ENCODE measurements around the gene RAD51B. TPM values are rescaled to one million over a fixed set of nuclear protein-coding genes. Genes with fewer than 3 reads are reported as not detected.
A peak's percentile ranks its signal among the peaks of the same experiment; 100 is the strongest.

RAD51B gene
- total RNA-seq, 2 donors from 2014 or later: 42.6 to 50.0 TPM

GRCh38 chr14:68305738-68306137, 486.2 kb downstream of the RAD51B start:
- Mint-ChIP-seq H3K9me3 (peaks cover 6 to 8% of the 10 kb centered on the region in 2 donors), H3K4me1 (ENCODE audit: low read depth) (peaks cover 21% of the 10 kb centered on the region), H3K36me3 (ENCODE audit: insufficient read depth in 2 of 2) (peaks cover 4 to 16% of the 10 kb centered on the region in 2 donors), H3K27ac (no peak overlapping the region), H3K27me3 (ENCODE audit: low read depth) (no peaks in the 10 kb centered on the region), H3K4me3 (no peak overlapping the region)
- DNase-seq: no peak
- ATAC-seq (replicated peaks in 1 of 2): no peak

GRCh38 chr14:68306265-68306933, 486.8 kb downstream of the RAD51B start:
- H3K9me3 Mint-ChIP-seq: peaks cover 6 to 8% of the 10 kb centered on the region in 2 donors
- DNase-seq: no peak
- H3K4me3 Mint-ChIP-seq: no peak overlapping the region
- peaks cover 4 to 11% of the 10 kb centered on the region in 2 donors for H3K36me3 Mint-ChIP-seq (ENCODE audit: insufficient read depth in 2 of 2)
- H3K27me3 Mint-ChIP-seq (ENCODE audit: low read depth): no peaks in the 10 kb centered on the region
- H3K27ac Mint-ChIP-seq: no peak overlapping the region
- peaks cover 25% of the 10 kb centered on the region for H3K4me1 Mint-ChIP-seq (ENCODE audit: low read depth)
- no peak for ATAC-seq (replicated peaks in 1 of 2)

GRCh38 chr14:68306934-68307789, 487.6 kb downstream of the RAD51B start:
- no peak overlapping the region for H3K4me3 Mint-ChIP-seq
- H3K27ac Mint-ChIP-seq: no peak overlapping the region
- DNase-seq (no peak), ATAC-seq (replicated peaks in 1 of 2) (no peak)
- H3K36me3 Mint-ChIP-seq (ENCODE audit: insufficient read depth in 2 of 2): peaks cover 2 to 7% of the 10 kb centered on the region in 2 donors
- H3K9me3 Mint-ChIP-seq: peaks cover 3 to 6% of the 10 kb centered on the region in 2 donors
- H3K27me3 Mint-ChIP-seq (ENCODE audit: low read depth): no peaks in the 10 kb centered on the region
- H3K4me1 Mint-ChIP-seq (ENCODE audit: low read depth): peaks cover 25% of the 10 kb centered on the region

GRCh38 chr14:68307790-68308168, 488.2 kb downstream of the RAD51B start:
- Mint-ChIP-seq H3K9me3 (peaks cover 1 to 3% of the 10 kb centered on the region in 2 donors), H3K4me1 (ENCODE audit: low read depth) (peaks cover 30% of the 10 kb centered on the region), H3K27ac (no peak overlapping the region), H3K27me3 (ENCODE audit: low read depth) (no peaks in the 10 kb centered on the region), H3K36me3 (ENCODE audit: insufficient read depth in 2 of 2) (peaks cover 0 to 3% of the 10 kb centered on the region in 2 donors), H3K4me3 (no peak overlapping the region)
- no peak for ATAC-seq (replicated peaks in 1 of 2)
- DNase-seq: no peak

GRCh38 chr14:68308726-68309520, 489.3 kb downstream of the RAD51B start:
- H3K27ac Mint-ChIP-seq: peak overlapping the region; percentile 29
- no peak for ATAC-seq (replicated peaks in 1 of 2)
- H3K27me3 Mint-ChIP-seq (ENCODE audit: low read depth): no peaks in the 10 kb centered on the region

GRCh38 chr14:68309616-68310015, 490.0 kb downstream of the RAD51B start:
- no peaks in the 10 kb centered on the region for H3K27me3 Mint-ChIP-seq (ENCODE audit: low read depth)
- no peak overlapping the region for H3K27ac Mint-ChIP-seq
- H3K36me3 Mint-ChIP-seq (ENCODE audit: insufficient read depth in 2 of 2): peaks cover 2 to 3% of the 10 kb centered on the region in 2 donors
- no peaks in the 10 kb centered on the region for H3K9me3 Mint-ChIP-seq
- H3K4me1 Mint-ChIP-seq (ENCODE audit: low read depth): peaks cover 48% of the 10 kb centered on the region
- ATAC-seq (replicated peaks in 1 of 2) (no peak), DNase-seq (no peak)
- H3K4me3 Mint-ChIP-seq: no peak overlapping the region

More at GRCh38 chr14:68308726-68309520, 489.3 kb downstream of the RAD51B start:
- H3K9me3 Mint-ChIP-seq: no peaks in the 10 kb centered on the region
- no peak overlapping the region for H3K4me3 Mint-ChIP-seq
- no peak for DNase-seq
- H3K36me3 Mint-ChIP-seq (ENCODE audit: insufficient read depth in 2 of 2): no peaks in the 10 kb centered on the region
- peaks cover 41% of the 10 kb centered on the region for H3K4me1 Mint-ChIP-seq (ENCODE audit: low read depth)

GRCh38 chr14:68312300-68312699, 492.7 kb downstream of the RAD51B start:
- peaks cover 46% of the 10 kb centered on the region for H3K4me1 Mint-ChIP-seq (ENCODE audit: low read depth)
- H3K27me3 Mint-ChIP-seq (ENCODE audit: low read depth): no peaks in the 10 kb centered on the region
- no peak overlapping the region for H3K27ac Mint-ChIP-seq
- ATAC-seq (replicated peaks in 1 of 2) (no peak), DNase-seq (no peak)
- H3K36me3 Mint-ChIP-seq (ENCODE audit: insufficient read depth in 2 of 2): peaks cover 2 to 4% of the 10 kb centered on the region in 2 donors
- no peaks in the 10 kb centered on the region for H3K9me3 Mint-ChIP-seq
- H3K4me3 Mint-ChIP-seq: peak overlapping the region; percentile 31 to 39

- peak overlapping the region; percentile 31 to 47 for H3K4me3 Mint-ChIP-seq
- peaks cover 46% of the 10 kb centered on the region for H3K4me1 Mint-ChIP-seq (ENCODE audit: low read depth)
- ATAC-seq (replicated peaks in 1 of 2) (peak; percentile 95 to 97), DNase-seq (peak; percentile 37 to 51)
- H3K36me3 Mint-ChIP-seq (ENCODE audit: insufficient read depth in 2 of 2): peaks cover 2 to 6% of the 10 kb centered on the region in 2 donors
- H3K27me3 Mint-ChIP-seq (ENCODE audit: low read depth): no peaks in the 10 kb centered on the region
- H3K9me3 Mint-ChIP-seq: no peaks in the 10 kb centered on the region
- H3K27ac Mint-ChIP-seq: no peak overlapping the region
Observed at GRCh38 chr14:68312884-68313610, 493.5 kb downstream of the RAD51B start.

GRCh38 chr14:68314642-68315041, 495.1 kb downstream of the RAD51B start:
- H3K4me3 Mint-ChIP-seq: no peak overlapping the region
- no peaks in the 10 kb centered on the region for H3K27me3 Mint-ChIP-seq (ENCODE audit: low read depth)
- H3K27ac Mint-ChIP-seq: no peak overlapping the region
- ATAC-seq (replicated peaks in 1 of 2) (no peak), DNase-seq (no peak)
- H3K9me3 Mint-ChIP-seq: no peaks in the 10 kb centered on the region
- peaks cover 40% of the 10 kb centered on the region for H3K4me1 Mint-ChIP-seq (ENCODE audit: low read depth)
- H3K36me3 Mint-ChIP-seq (ENCODE audit: insufficient read depth in 2 of 2): peaks cover 2 to 6% of the 10 kb centered on the region in 2 donors

GRCh38 chr14:68315081-68315480, 495.5 kb downstream of the RAD51B start:
- Mint-ChIP-seq H3K9me3 (no peaks in the 10 kb centered on the region), H3K36me3 (ENCODE audit: insufficient read depth in 2 of 2) (peaks cover 2 to 6% of the 10 kb centered on the region in 2 donors), H3K27ac (no peak overlapping the region), H3K27me3 (ENCODE audit: low read depth) (no peaks in the 10 kb centered on the region), H3K4me3 (no peak overlapping the region), H3K4me1 (ENCODE audit: low read depth) (peaks cover 37% of the 10 kb centered on the region)
- DNase-seq (no peak), ATAC-seq (replicated peaks in 1 of 2) (no peak)

GRCh38 chr14:68316078-68316868, 496.7 kb downstream of the RAD51B start:
- no peak overlapping the region for H3K27ac Mint-ChIP-seq
- no peaks in the 10 kb centered on the region for H3K27me3 Mint-ChIP-seq (ENCODE audit: low read depth)
- DNase-seq: no peak
- H3K9me3 Mint-ChIP-seq: no peaks in the 10 kb centered on the region
- peaks cover 2 to 6% of the 10 kb centered on the region in 2 donors for H3K36me3 Mint-ChIP-seq (ENCODE audit: insufficient read depth in 2 of 2)
- no peak for ATAC-seq (replicated peaks in 1 of 2)
- no peak overlapping the region for H3K4me3 Mint-ChIP-seq
- peaks cover 36% of the 10 kb centered on the region for H3K4me1 Mint-ChIP-seq (ENCODE audit: low read depth)

GRCh38 chr14:68317239-68317638, 497.7 kb downstream of the RAD51B start:
- no peak overlapping the region for H3K27ac Mint-ChIP-seq
- H3K36me3 Mint-ChIP-seq (ENCODE audit: insufficient read depth in 2 of 2): peaks cover 2 to 6% of the 10 kb centered on the region in 2 donors
- no peak for ATAC-seq (replicated peaks in 1 of 2)
- no peaks in the 10 kb centered on the region for H3K27me3 Mint-ChIP-seq (ENCODE audit: low read depth)
- no peak overlapping the region for H3K4me3 Mint-ChIP-seq
- no peak for DNase-seq
- H3K9me3 Mint-ChIP-seq: no peaks in the 10 kb centered on the region
- peaks cover 36% of the 10 kb centered on the region for H3K4me1 Mint-ChIP-seq (ENCODE audit: low read depth)
